Measurements from ENCODE around the gene BTN2A1. TPM values are rescaled to one million over a fixed set of nuclear protein-coding genes. Genes with fewer than 3 reads are reported as not detected.

The BTN2A1 gene
- total RNA-seq, 1 experiment from 2014 or later = 11.2 TPM

DNA sequence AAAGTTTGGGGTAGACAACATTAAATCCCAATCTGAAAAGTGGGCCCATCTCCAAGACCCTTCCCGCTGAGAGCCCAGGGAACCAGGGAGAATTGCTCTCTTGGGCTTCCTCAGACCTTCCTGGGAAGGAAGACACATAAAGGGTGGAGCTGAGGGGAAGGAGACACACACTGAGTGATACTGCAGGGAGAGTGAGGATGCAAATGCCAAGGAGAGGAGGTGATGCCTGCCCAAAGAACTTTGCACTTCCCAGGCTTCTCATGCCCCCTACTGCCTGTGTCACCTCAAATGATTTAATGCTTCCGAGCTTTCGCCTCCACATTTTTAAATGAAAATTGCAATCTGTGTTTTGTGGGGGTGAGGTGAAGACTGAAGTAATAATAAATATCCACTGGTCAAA is 7.5 kb upstream of the BTN2A1 start:
- BruUV-seq (replicated peaks) = no TSS peak
- POLR2A ChIA-PET = no interaction called here
- intact Hi-C loops (cut with micrococcal nuclease) = no loop called here
- Histone ChIP-seq H4K20me1 (ENCODE audit: insufficient read depth) (no peaks in the 10 kb centered on the region), H3K27me3 (ENCODE audit: insufficient read depth, low read length) (no peaks in the 10 kb centered on the region), H3K9ac (ENCODE audit: low read length) (no peak overlapping the region), H3K79me2 (ENCODE audit: insufficient read depth, low read length) (no peaks in the 10 kb centered on the region), H3K4me1 (ENCODE audit: control insufficient read depth in 1 of 2, insufficient read depth in 2 of 2, low read length in 2 of 2) (no peaks in the 10 kb centered on the region), H3K36me3 (ENCODE audit: control insufficient read depth in 1 of 2, insufficient read depth in 2 of 2, low read length in 2 of 2) (no peaks in the 10 kb centered on the region), H3K27ac (ENCODE audit: low read depth, low read length) (no peak overlapping the region), H2AFZ (ENCODE audit: low read depth, low read length, poor library complexity, severe bottlenecking) (no peak overlapping the region), H3K4me3 (replicated peaks in 1 of 2; ENCODE audit: low read depth in 1 of 2, low read length in 2 of 2) (no peak overlapping the region), H3K9me3 (ENCODE audit: control insufficient read depth in 1 of 2, insufficient read depth in 1 of 2, low read depth in 1 of 2, low read length in 2 of 2) (no peaks in the 10 kb centered on the region), H3K4me2 (ENCODE audit: low read length) (no peak overlapping the region), H3K9me2 (ENCODE audit: insufficient read depth) (no peaks in the 10 kb centered on the region)
- ATAC-seq (no peak), DNase-seq (ENCODE audit: low read depth, low spot score) (no peak)
- CTCF ChIA-PET = no interaction called here
- RAD21 ChIA-PET (ENCODE audit: low non-redundant PET in 1 of 2, low total read pairs in 2 of 2, uncharacterized antibody in 2 of 2, unreplicated experiment in 2 of 2) = no interaction called here
- TF ChIP-seq EZH2phosphoT487 (IDR thresholded peaks at IDR 0.05; ENCODE audit: borderline replicate concordance) (no peak), SIN3A (IDR thresholded peaks at IDR 0.05; ENCODE audit: low read depth) (no peak), EGR1 (IDR thresholded peaks at IDR 0.05; ENCODE audit: low read depth) (no peak), SP1 (IDR thresholded peaks at IDR 0.05; ENCODE audit: low read depth) (no peak), POLR2AphosphoS5 (IDR thresholded peaks at IDR 0.05; ENCODE audit: low read depth, low read length) (no peak), RAD21 (IDR thresholded peaks at IDR 0.05; ENCODE audit: low read depth) (no peak), ZBTB33 (IDR thresholded peaks at IDR 0.05; ENCODE audit: extremely low read depth, insufficient replicate concordance, low read length) (no peak), ZNF274 (IDR thresholded peaks at IDR 0.05; ENCODE audit: low read depth, low read length) (no peak), ELF1 (IDR thresholded peaks at IDR 0.05; ENCODE audit: borderline replicate concordance, low read depth) (no peak), POLR2A (IDR thresholded peaks at IDR 0.05; ENCODE audit: borderline replicate concordance, extremely low read depth, insufficient read depth, insufficient read length) (no peak)
- TF ChIP-seq, protein P1, sequence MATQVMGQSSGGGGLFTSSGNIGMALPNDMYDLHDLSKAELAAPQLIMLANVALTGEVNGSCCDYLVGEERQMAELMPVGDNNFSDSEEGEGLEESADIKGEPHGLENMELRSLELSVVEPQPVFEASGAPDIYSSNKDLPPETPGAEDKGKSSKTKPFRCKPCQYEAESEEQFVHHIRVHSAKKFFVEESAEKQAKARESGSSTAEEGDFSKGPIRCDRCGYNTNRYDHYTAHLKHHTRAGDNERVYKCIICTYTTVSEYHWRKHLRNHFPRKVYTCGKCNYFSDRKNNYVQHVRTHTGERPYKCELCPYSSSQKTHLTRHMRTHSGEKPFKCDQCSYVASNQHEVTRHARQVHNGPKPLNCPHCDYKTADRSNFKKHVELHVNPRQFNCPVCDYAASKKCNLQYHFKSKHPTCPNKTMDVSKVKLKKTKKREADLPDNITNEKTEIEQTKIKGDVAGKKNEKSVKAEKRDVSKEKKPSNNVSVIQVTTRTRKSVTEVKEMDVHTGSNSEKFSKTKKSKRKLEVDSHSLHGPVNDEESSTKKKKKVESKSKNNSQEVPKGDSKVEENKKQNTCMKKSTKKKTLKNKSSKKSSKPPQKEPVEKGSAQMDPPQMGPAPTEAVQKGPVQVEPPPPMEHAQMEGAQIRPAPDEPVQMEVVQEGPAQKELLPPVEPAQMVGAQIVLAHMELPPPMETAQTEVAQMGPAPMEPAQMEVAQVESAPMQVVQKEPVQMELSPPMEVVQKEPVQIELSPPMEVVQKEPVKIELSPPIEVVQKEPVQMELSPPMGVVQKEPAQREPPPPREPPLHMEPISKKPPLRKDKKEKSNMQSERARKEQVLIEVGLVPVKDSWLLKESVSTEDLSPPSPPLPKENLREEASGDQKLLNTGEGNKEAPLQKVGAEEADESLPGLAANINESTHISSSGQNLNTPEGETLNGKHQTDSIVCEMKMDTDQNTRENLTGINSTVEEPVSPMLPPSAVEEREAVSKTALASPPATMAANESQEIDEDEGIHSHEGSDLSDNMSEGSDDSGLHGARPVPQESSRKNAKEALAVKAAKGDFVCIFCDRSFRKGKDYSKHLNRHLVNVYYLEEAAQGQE (IDR thresholded peaks at IDR 0.05; ENCODE audit: low read depth) = no peak
- TF ChIP-seq, protein P2, sequence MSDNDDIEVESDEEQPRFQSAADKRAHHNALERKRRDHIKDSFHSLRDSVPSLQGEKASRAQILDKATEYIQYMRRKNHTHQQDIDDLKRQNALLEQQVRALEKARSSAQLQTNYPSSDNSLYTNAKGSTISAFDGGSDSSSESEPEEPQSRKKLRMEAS (IDR thresholded peaks at IDR 0.05) = no peak
- TF ChIP-seq, protein P3, sequence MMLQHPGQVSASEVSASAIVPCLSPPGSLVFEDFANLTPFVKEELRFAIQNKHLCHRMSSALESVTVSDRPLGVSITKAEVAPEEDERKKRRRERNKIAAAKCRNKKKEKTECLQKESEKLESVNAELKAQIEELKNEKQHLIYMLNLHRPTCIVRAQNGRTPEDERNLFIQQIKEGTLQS (IDR thresholded peaks at IDR 0.05) = no peak
